WI38 (cell line): ENCODE results near the gene UQCC2.

Source experiments
- H3K4me3 ChIP-seq: 2 replicates; pipeline ENCODE4 v1.5.1; 2011; ENCODE audit warnings: low read depth, mild to moderate bottlenecking, control low read depth, low read length
- CTCF ChIP-seq: IDR thresholded peaks from 2 replicates; pipeline ENCODE4 v1.5.1; 2012; ENCODE audit warnings: low read depth, mild to moderate bottlenecking, control low read depth, low read length

The UQCC2 gene

GRCh38 chr6:33661106-33661838, 50.2 kb downstream of the UQCC2 start:
- TF ChIP-seq CTCF = no peak
- no peak overlapping the region for H3K4me3 ChIP-seq

DNA sequence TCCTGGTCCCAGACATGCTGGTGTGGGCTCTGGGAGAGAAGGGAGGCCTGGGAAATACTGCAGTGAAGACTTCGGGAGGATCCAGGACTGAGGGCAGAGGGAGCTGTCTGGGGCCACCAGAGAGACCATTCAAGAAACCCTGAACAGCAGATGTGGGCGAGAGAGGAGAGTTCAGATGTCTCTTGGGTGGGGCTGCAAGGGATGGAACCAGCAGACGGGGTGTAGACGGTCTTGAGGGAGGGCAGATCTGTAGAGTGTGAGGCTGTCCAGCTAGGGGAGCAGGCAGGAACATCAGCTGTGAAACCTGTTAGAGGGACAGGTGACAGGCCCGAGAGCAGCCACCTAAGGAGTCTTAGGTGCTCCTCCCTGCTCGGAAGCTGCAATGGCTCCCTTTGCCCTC, 51.5 kb downstream of the UQCC2 start:
- no peak for TF ChIP-seq CTCF
- no peak overlapping the region for H3K4me3 ChIP-seq

DNA sequence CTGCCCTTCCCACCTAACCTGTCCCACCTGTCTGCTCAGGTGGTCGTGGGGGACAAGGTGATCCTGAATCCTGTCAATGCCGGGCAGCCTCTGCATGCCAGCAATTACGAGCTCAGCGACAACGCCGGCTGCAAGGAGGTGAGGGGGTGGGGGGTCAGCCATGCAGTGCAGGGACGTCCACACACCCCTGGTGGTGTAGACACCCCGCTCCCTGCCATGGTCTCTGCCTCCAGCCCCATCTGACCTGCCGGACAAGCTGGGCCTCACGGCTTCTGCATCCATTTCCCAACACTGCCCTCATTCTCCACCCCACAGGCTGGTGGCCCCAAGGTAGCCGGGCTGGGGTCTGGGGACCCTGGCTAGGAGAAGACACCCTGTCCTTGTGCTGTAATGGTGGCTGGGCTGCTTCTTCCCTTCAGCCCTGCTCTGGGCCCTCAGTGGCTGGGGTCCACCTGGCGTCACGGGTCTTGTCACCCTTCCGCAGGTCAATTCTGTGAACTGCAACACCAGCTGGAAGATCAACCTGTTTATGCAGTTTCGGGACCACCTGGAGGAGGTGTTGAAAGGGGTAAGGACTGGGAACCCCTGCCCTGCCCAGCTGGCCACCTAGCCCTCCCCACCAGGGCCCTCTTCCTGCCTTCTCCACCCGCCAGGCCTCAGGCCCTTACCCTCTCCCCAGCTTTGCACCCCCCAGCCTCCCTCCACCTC, 52.4 kb downstream of the UQCC2 start:
- no peak for TF ChIP-seq CTCF
- no peak overlapping the region for H3K4me3 ChIP-seq

DNA sequence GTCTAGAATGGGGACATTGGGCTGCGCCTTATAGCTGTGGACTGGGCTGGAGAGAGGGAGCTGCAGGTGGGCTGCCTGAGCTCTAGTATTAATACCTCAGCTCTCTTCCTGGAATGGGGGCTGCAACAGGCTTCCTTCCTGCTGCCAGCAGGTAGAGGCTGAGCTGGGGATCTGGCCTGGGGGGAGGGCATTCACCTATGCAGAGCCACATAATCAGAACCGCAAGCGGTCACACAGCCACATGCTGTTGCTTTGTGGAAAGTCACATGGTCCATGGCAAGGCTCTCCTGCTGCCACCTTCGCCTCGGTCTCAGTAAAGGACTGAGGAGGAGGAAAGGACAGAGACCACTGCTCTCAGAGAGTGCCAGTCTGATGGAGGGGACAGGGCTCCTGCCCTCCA, 54.7 kb downstream of the UQCC2 start:
- no peak for TF ChIP-seq CTCF
- no peak overlapping the region for H3K4me3 ChIP-seq

DNA sequence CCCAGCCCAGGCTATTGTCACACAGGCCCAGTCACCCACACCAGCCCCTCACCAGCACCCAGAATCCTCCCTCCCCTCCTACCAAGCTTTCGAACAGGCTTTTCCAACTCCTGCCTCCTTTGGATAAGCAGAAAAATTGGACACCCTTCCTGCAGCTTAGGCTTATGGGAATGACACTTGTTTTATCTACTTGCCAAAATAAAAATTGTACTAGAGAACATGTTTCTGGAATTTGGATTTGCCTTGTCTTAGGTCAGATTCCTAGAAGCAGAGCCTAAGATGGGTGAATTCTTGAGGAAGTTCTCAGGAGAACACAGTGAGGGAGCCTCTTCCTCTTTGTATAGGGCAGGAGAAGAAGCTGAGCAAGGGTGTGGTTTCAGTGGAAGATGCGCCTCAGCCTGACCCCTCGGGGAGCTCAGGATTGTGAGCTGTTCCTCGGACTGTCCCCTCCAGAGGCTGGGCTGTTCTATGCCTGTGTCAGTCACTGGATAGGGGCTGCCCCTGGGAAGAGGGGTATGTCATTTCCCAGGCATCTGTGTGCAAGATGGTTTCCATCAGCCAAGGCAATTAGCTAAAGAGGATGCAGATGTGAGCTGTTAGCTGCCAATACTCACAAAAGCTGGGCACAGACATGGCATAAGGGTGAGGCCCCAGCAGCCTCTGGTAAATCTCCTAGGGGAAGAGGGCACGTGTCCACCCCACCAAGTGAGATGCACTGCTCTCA, 56.5 kb downstream of the UQCC2 start:
- TF ChIP-seq CTCF = no peak
- no peak overlapping the region for H3K4me3 ChIP-seq

DNA sequence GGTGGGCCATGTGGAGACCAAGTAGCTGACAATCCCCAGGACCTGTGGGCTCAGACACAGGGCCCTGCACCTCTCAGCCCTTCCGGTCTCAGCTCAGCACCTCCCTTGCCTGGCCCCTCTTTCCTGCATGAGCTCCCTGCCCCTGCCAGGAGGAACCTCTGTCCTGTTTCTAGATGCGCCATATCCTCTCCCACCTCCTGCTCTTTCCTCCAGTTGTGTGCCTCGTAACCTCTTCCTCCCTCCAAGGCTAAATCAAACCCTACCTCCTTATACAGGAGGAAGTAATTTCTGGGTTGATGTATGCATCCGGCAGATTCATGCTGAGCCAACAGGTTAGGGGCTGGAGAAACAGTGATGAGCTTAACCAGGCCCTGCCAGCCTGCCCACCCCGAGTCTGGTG, 59.5 kb downstream of the UQCC2 start:
- TF ChIP-seq CTCF = no peak
- no peak overlapping the region for H3K4me3 ChIP-seq

GRCh38 chr6:33651403-33651802, 60.1 kb downstream of the UQCC2 start:
- no peak for TF ChIP-seq CTCF
- no peak overlapping the region for H3K4me3 ChIP-seq
